WTC11 (cell line): ENCODE measurements around the gene ADGRB3. TPM values are rescaled to one million over a fixed set of nuclear protein-coding genes. Genes with fewer than 3 reads are reported as not detected.

Experiments used
- ATAC-seq: fragments of 200-7000 bp; cut with Tn5 transposase; 2 replicates; pipeline ENCODE4 v1.10.0; 2021; ENCODE audit warnings: mild to moderate bottlenecking, moderate library complexity
- CTCF ChIA-PET: fragments of 300-600 bp; sonication (Branson Sonifier 250); formaldehyde crosslinking; loops from one replicate; lab custom pipeline; 2021; ENCODE audit warnings: antibody characterized with exemption; lab: Charles Lee
- POLR2A ChIA-PET: fragments of 350-600 bp; sonication (Branson Sonifier 250); formaldehyde crosslinking; loops from one replicate; lab custom pipeline; 2021; ENCODE audit warnings: antibody characterized with exemption; lab: Charles Lee
- DNase-seq: peaks from one replicate; pipeline ENCODE4 v3.0.0; 2021; ENCODE audit warnings: low spot score
- H3K27ac Mint-ChIP-seq: 2 replicates; pipeline ENCODE4 v1.8.0; 2021; ENCODE audit warnings: mixed read lengths
- H3K27me3 Mint-ChIP-seq: 2 replicates; pipeline ENCODE4 v1.8.0; 2021; ENCODE audit warnings: low read depth, mild to moderate bottlenecking, moderate library complexity, mixed read lengths
- H3K36me3 Mint-ChIP-seq: 2 replicates; pipeline ENCODE4 v1.8.0; 2021; ENCODE audit warnings: mixed read lengths
- H3K4me1 Mint-ChIP-seq: 2 replicates; pipeline ENCODE4 v1.8.0; 2022; ENCODE audit warnings: mixed read lengths
- H3K4me3 Mint-ChIP-seq: 2 replicates; pipeline ENCODE4 v1.8.0; 2021; ENCODE audit warnings: mild to moderate bottlenecking, moderate library complexity, mixed read lengths
- H3K9me3 Mint-ChIP-seq: 2 replicates; pipeline ENCODE4 v1.8.0; 2021; ENCODE audit warnings: mixed read lengths
- ATF6 ChIP-seq: sonication (generic); formaldehyde crosslinking; IDR thresholded peaks from 2 replicates; pipeline ENCODE4 v1.8.1; 2023; ENCODE audit warnings: mild to moderate bottlenecking, missing genetic modification reagents
- EMX1 ChIP-seq: fragments of 250-450 bp; sonication (Bioruptor Pico); IDR thresholded peaks from 2 replicates; pipeline ENCODE4 v1.8.0; 2021; ENCODE audit warnings: mild to moderate bottlenecking
- ESRRA ChIP-seq: sonication (generic); formaldehyde crosslinking; IDR thresholded peaks from 2 replicates; pipeline ENCODE4 v1.8.1; 2022; ENCODE audit warnings: mild to moderate bottlenecking, missing genetic modification reagents, borderline replicate concordance
- ETV6 ChIP-seq: sonication (generic); formaldehyde crosslinking; IDR thresholded peaks from 2 replicates; pipeline ENCODE4 v1.8.1; 2022; ENCODE audit warnings: mild to moderate bottlenecking, missing genetic modification reagents
- HMGA2 ChIP-seq: fragments of 250-450 bp; sonication (Bioruptor Pico); IDR thresholded peaks from 2 replicates; pipeline ENCODE4 v1.4.0; 2021; ENCODE audit warnings: mild to moderate bottlenecking, moderate library complexity
- IRF1 ChIP-seq: sonication (generic); formaldehyde crosslinking; IDR thresholded peaks from 2 replicates; pipeline ENCODE4 v1.8.0; 2023; ENCODE audit warnings: missing genetic modification reagents
- NR1H2 ChIP-seq: sonication (generic); formaldehyde crosslinking; IDR thresholded peaks from 2 replicates; pipeline ENCODE4 v1.9.0; 2021; ENCODE audit warnings: mild to moderate bottlenecking, moderate library complexity, missing genetic modification reagents
- PRDM15 ChIP-seq: sonication (generic); formaldehyde crosslinking; IDR thresholded peaks from 2 replicates; pipeline ENCODE4 v1.8.0; 2022; ENCODE audit warnings: missing genetic modification reagents
- RORB ChIP-seq: fragments of 250-450 bp; sonication (Bioruptor Pico); IDR thresholded peaks from 2 replicates; pipeline ENCODE4 v1.9.0; 2021; ENCODE audit warnings: mild to moderate bottlenecking
- TCF7 ChIP-seq: sonication (generic); formaldehyde crosslinking; IDR thresholded peaks from 2 replicates; pipeline ENCODE4 v1.8.0; 2022; ENCODE audit warnings: mild to moderate bottlenecking, low read depth, missing genetic modification reagents, moderate library complexity
- TEAD4 ChIP-seq: sonication (generic); formaldehyde crosslinking; IDR thresholded peaks from 2 replicates; pipeline ENCODE4 v1.8.0; 2022; ENCODE audit warnings: mild to moderate bottlenecking, missing genetic modification reagents
- ZBTB21 ChIP-seq: sonication (generic); formaldehyde crosslinking; IDR thresholded peaks from 2 replicates; pipeline ENCODE4 v1.8.1; 2023; ENCODE audit warnings: mild to moderate bottlenecking, missing genetic modification reagents, borderline replicate concordance
- ZNF512 ChIP-seq: sonication (generic); formaldehyde crosslinking; IDR thresholded peaks from 2 replicates; pipeline ENCODE4 v1.8.1; 2022; ENCODE audit warnings: missing genetic modification reagents, borderline replicate concordance
- ZNF671 ChIP-seq: fragments of 250-450 bp; sonication (Bioruptor Pico); IDR thresholded peaks from 2 replicates; pipeline ENCODE4 v1.8.0; 2021; ENCODE audit warnings: mild to moderate bottlenecking
- total RNA-seq: library from RNA; stranded (reverse); gene quantifications from 3 replicates; pipeline ENCODE4 v1.2.3, GENCODE V29; 2021

Gene ADGRB3
- total RNA-seq, 1 experiment from 2014 or later = 1.9 TPM

- POLR2A ChIA-PET = no interaction called here
- TF ChIP-seq ZNF512 (no peak), IRF1 (CRISPR knock-in tag) (no peak), EMX1 (no peak), RORB (no peak), HMGA2 (CRISPR knock-in tag) (no peak), TCF7 (CRISPR knock-in tag) (no peak), ETV6 (no peak), ATF6 (CRISPR knock-in tag) (no peak)
- TF ChIP-seq, all 79 proteins: peak for 0
- H3K4me3 Mint-ChIP-seq = no peak overlapping the region
- CTCF ChIA-PET = no interaction called here
- no peaks in the 10 kb centered on the region for H3K9me3 Mint-ChIP-seq
- no peak for ATAC-seq
- H3K4me1 Mint-ChIP-seq = no peaks in the 10 kb centered on the region
- no peak for DNase-seq
- H3K27me3 Mint-ChIP-seq = no peaks in the 10 kb centered on the region
- no peak overlapping the region for H3K27ac Mint-ChIP-seq
- H3K36me3 Mint-ChIP-seq = no peaks in the 10 kb centered on the region
Measured at GRCh38 chr6:68760941-68761676, 126.0 kb downstream of the ADGRB3 start.

GRCh38 chr6:68761985-68762384, 126.9 kb downstream of the ADGRB3 start:
- ATAC-seq = no peak
- ChIA-PET POLR2A (no interaction called here), CTCF (no interaction called here)
- H3K9me3 Mint-ChIP-seq = no peaks in the 10 kb centered on the region
- no peak overlapping the region for H3K4me3 Mint-ChIP-seq
- no peaks in the 10 kb centered on the region for H3K27me3 Mint-ChIP-seq
- no peak overlapping the region for H3K27ac Mint-ChIP-seq
- TF ChIP-seq TEAD4 (CRISPR knock-in tag) (no peak), PRDM15 (CRISPR knock-in tag) (no peak), NR1H2 (no peak), ZNF671 (CRISPR knock-in tag) (no peak), ZBTB21 (CRISPR knock-in tag) (no peak), ZNF512 (no peak), ESRRA (CRISPR knock-in tag) (no peak)
- TF ChIP-seq, all 79 proteins: peak for 0
- no peaks in the 10 kb centered on the region for H3K4me1 Mint-ChIP-seq
- no peak for DNase-seq
- H3K36me3 Mint-ChIP-seq = no peaks in the 10 kb centered on the region
